Activated naive CD4-positive, alpha-beta T cell treated with anti-CD3 and anti-CD28 coated beads, Interleukin-2, amount 50 U/mL, for 16 hours (primary cell): ENCODE results near the gene ZPR1.
A peak's percentile ranks its signal among the peaks of the same experiment; 100 is the strongest.
"Not testable (repeated sequence)": the region's sequence is repeated elsewhere in the genome, so short reads cannot be mapped to it uniquely, and the experiment has no call there.

Source experiments
- DNase-seq: peaks from one replicate; pipeline ENCODE4 v3.0.0-alpha.2; 2020

ZPR1 gene

GRCh38 chr11:116787786-116788486 is at the start of gene ZPR1:
Gene ZPR1, minus strand, starts transcription at chr11:116788023. Its CDS starts 33 bp downstream, at chr11:116787990.
- peak; percentile 82 for DNase-seq

GRCh38 chr11:116836632-116836991 is 48.8 kb upstream of the ZPR1 start:
- DNase-seq = no peak

- DNase-seq = peak; percentile 81
Observed at GRCh38 chr11:116835791-116836631, 48.2 kb upstream of the ZPR1 start.

GRCh38 chr11:116835042-116835772 is 47.4 kb upstream of the ZPR1 start:
- DNase-seq = no peak

GRCh38 chr11:116834535-116835041 is 46.8 kb upstream of the ZPR1 start:
- DNase-seq = not testable (repeated sequence)

GRCh38 chr11:116833816-116834534 is 46.2 kb upstream of the ZPR1 start:
- DNase-seq = no peak

- no peak for DNase-seq
Observed at GRCh38 chr11:116833491-116833815, 45.6 kb upstream of the ZPR1 start.

- DNase-seq = no peak
Observed at GRCh38 chr11:116832350-116833290, 44.8 kb upstream of the ZPR1 start.

- DNase-seq = no peak
Observed at GRCh38 chr11:116831790-116832349, 44.0 kb upstream of the ZPR1 start.

- DNase-seq = no peak
Observed at GRCh38 chr11:116830184-116830912, 42.5 kb upstream of the ZPR1 start.

- DNase-seq = no peak
Observed at GRCh38 chr11:116829525-116830183, 41.8 kb upstream of the ZPR1 start, which contains the start of gene APOC3. Gene APOC3, plus strand, starts transcription at chr11:116829907. Its CDS starts 676 bp downstream, at chr11:116830583.

- no peak for DNase-seq
Observed at GRCh38 chr11:116828632-116829524, 41.1 kb upstream of the ZPR1 start.

GRCh38 chr11:116827461-116827860 is 39.6 kb upstream of the ZPR1 start:
- DNase-seq = no peak

GRCh38 chr11:116826751-116827431 is 39.1 kb upstream of the ZPR1 start:
- no peak for DNase-seq

- no peak for DNase-seq
Observed at GRCh38 chr11:116825854-116826750, 38.3 kb upstream of the ZPR1 start.

- no peak for DNase-seq
Observed at GRCh38 chr11:116825434-116825833, 37.6 kb upstream of the ZPR1 start.
